Sigmoid colon (tissue), 4 donors: ENCODE measurements around the gene MRPL40.

ENCODE experiments used
- CTCF ChIP-seq, 4 experiments: fragments of 450-650 bp in 3 of 4; fragments of 200-600 bp in 1 of 4; IDR thresholded peaks; one replicate each; pipeline ENCODE4 v1.5.1; 2016 to 2019; ENCODE audit warnings: antibody characterized with exemption in 4 of 4, mild to moderate bottlenecking in 3 of 4, moderate library complexity in 2 of 4
- POLR2A ChIP-seq, 2 donors: fragments of 450-650 bp; IDR thresholded peaks; one replicate each; pipeline ENCODE4 v1.6.1; 2016; ENCODE audit warnings: antibody characterized with exemption in 2 of 2, mild to moderate bottlenecking in 2 of 2, moderate library complexity in 2 of 2
- POLR2AphosphoS5 ChIP-seq, 4 donors: sonication (generic); formaldehyde crosslinking; IDR thresholded peaks; one replicate each; pipeline ENCODE4 v1.6.1; 2017; ENCODE audit warnings: antibody characterized with exemption in 4 of 4

GRCh38 chr22:19412478-19412877 lies 19.9 kb upstream of the MRPL40 start:
- TF ChIP-seq CTCF (IDR thresholded peaks at IDR 0.05) (no peak), POLR2AphosphoS5 (IDR thresholded peaks at IDR 0.05) (no peak), POLR2A (IDR thresholded peaks at IDR 0.05) (no peak)
